Activated naive CD4-positive, alpha-beta T cell (primary cell): ENCODE results near the gene CELA3B.
"Not testable (repeated sequence)": the region's sequence is repeated elsewhere in the genome, so short reads cannot be mapped to it uniquely, and the experiment has no call there.

Experiments
- DNase-seq, 4 experiments: peaks; one replicate each; lab custom pipeline; 2025; lab: John Stamatoyannopoulos, UW

The CELA3B gene

GRCh38 chr1:21976703-21977239 is at the start of gene CELA3B:
Gene CELA3B, plus strand, starts transcription at chr1:21977022. Its CDS starts 18 bp downstream, at chr1:21977040.
- not testable (repeated sequence) for DNase-seq

- DNase-seq: no peak
Observed at GRCh38 chr1:21927533-21928237, 49.1 kb upstream of the CELA3B start.

GRCh38 chr1:21930080-21930571 is 46.7 kb upstream of the CELA3B start:
- no peak for DNase-seq

- no peak for DNase-seq
Observed at GRCh38 chr1:21930629-21931170, 46.1 kb upstream of the CELA3B start.

- no peak for DNase-seq
Observed at GRCh38 chr1:21931171-21932093, 45.4 kb upstream of the CELA3B start.

- no peak for DNase-seq
Observed at GRCh38 chr1:21932127-21932526, 44.7 kb upstream of the CELA3B start.

- DNase-seq: no peak
Observed at GRCh38 chr1:21933397-21934248, 43.2 kb upstream of the CELA3B start.

GRCh38 chr1:21935393-21935804 is 41.4 kb upstream of the CELA3B start:
- no peak for DNase-seq

- DNase-seq: no peak
Observed at GRCh38 chr1:21935891-21936365, 40.9 kb upstream of the CELA3B start.

GRCh38 chr1:21936366-21937031 is 40.3 kb upstream of the CELA3B start:
- no peak for DNase-seq

GRCh38 chr1:21937034-21937371 is 39.8 kb upstream of the CELA3B start, which contains the start of gene HSPG2:
Gene HSPG2, minus strand, starts transcription at chr1:21937310. Its CDS starts 93 bp downstream, at chr1:21937217.
- DNase-seq: no peak

GRCh38 chr1:21937372-21938121 is 39.3 kb upstream of the CELA3B start:
- DNase-seq: peak; percentile 28 to 65 (median 38)

GRCh38 chr1:21938732-21939538 is 37.9 kb upstream of the CELA3B start:
- DNase-seq: no peak

GRCh38 chr1:21939650-21940374 is 37.0 kb upstream of the CELA3B start:
- no peak for DNase-seq

GRCh38 chr1:21940492-21940891 is 36.3 kb upstream of the CELA3B start:
- DNase-seq: no peak

GRCh38 chr1:21941370-21941769 is 35.5 kb upstream of the CELA3B start:
- DNase-seq: no peak

- no peak for DNase-seq
Observed at GRCh38 chr1:21942464-21942863, 34.4 kb upstream of the CELA3B start.

GRCh38 chr1:21942959-21943640 is 33.7 kb upstream of the CELA3B start:
- DNase-seq: not testable (repeated sequence)
